Mesodermal cell (in vitro differentiated cells): Measurements from ENCODE around the gene ADGRV1.

Source experiments
- H3K27ac ChIP-seq: 2 replicates; pipeline ENCODE4 v1.7.0; 2013; ENCODE audit warnings: mild to moderate bottlenecking, low read depth, low read length, moderate library complexity; ENCODE audit not compliant: severe bottlenecking
- H3K36me3 ChIP-seq: 2 replicates; pipeline ENCODE4 v1.7.1; 2013; ENCODE audit warnings: mild to moderate bottlenecking, low read length, moderate library complexity; ENCODE audit not compliant: control insufficient read depth, insufficient read depth
- H3K4me1 ChIP-seq: one replicate; pipeline ENCODE4 v1.7.1; 2013; ENCODE audit warnings: mild to moderate bottlenecking, low read length; ENCODE audit not compliant: insufficient read depth, control insufficient read depth, poor library complexity, severe bottlenecking
- H3K4me3 ChIP-seq: 2 replicates; pipeline ENCODE4 v1.7.0; 2013; ENCODE audit warnings: low read length, control low read depth, mild to moderate bottlenecking; ENCODE audit not compliant: insufficient read depth, poor library complexity, severe bottlenecking; ENCODE audit errors: extremely low read depth
- H3K9me3 ChIP-seq: 2 replicates; pipeline ENCODE4 v1.7.1; 2013; ENCODE audit warnings: mild to moderate bottlenecking, low read length, moderate library complexity; ENCODE audit not compliant: control insufficient read depth
- WGBS, 2 experiments: methylation state at CpG; one replicate each; pipeline ENCODE4 v1.1.5; 2013; ENCODE audit warnings: missing lambda C conversion rate in 2 of 2; ENCODE audit not compliant: insufficient coverage in 2 of 2; 5-methylcytosine and 5-hydroxymethylcytosine counted together

Gene ADGRV1

GRCh38 chr5:90866915-90867731, 308.5 kb downstream of the ADGRV1 start:
- Histone ChIP-seq H3K27ac (peak overlapping the region; percentile 57), H3K36me3 (no peaks in the 10 kb centered on the region)
- 84 to 95% methylated on average over 2 of the region's 5 CpGs for WGBS, 2 experiments

GRCh38 chr5:90868799-90869198, 310.2 kb downstream of the ADGRV1 start:
- 95 to 100% methylated on average over 1 to 2 of the region's 4 CpGs for WGBS, 2 experiments
- no peak overlapping the region for H3K27ac ChIP-seq
- no peaks in the 10 kb centered on the region for H3K36me3 ChIP-seq
- no peak overlapping the region for H3K4me3 ChIP-seq
- peaks cover 31% of the 10 kb centered on the region for H3K4me1 ChIP-seq
- H3K9me3 ChIP-seq: no peaks in the 10 kb centered on the region

More at GRCh38 chr5:90866915-90867731, 308.5 kb downstream of the ADGRV1 start:
- H3K9me3 ChIP-seq: no peaks in the 10 kb centered on the region
- H3K4me1 ChIP-seq: peaks cover 31% of the 10 kb centered on the region
- no peak overlapping the region for H3K4me3 ChIP-seq

DNA sequence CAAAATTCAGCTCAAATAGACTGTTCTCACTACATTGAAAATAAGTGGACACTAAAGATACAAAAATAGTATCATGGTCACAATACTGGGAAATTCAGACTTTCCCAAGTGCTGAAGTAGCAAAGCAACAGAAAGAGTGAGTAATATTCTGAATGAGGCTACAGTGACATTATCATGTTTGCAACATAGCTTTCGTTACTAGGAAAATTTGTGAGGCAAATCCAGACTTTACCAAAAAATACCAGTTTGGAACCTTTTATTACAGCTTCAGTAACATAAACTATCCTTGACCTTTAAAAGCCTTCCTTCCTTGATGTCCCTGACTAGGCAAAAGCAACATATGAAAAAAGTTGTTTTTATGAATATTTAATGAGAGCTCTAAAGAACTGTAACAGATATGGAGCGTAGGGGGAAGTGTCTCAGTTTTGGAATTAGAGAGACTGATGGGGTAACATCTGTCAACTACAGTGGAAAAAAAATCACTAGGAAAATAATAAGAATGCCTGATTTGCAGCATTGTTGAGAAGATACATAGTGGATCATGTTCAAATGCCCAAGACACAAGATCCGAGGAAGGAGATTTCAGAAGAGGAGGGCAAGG, 312.9 kb downstream of the ADGRV1 start:
- Histone ChIP-seq H3K36me3 (no peaks in the 10 kb centered on the region), H3K4me1 (peaks cover 31% of the 10 kb centered on the region), H3K27ac (no peak overlapping the region), H3K9me3 (no peaks in the 10 kb centered on the region), H3K4me3 (no peak overlapping the region)
- 91 to 96% methylated on average over 2 to 3 of the region's 3 CpGs for WGBS, 2 experiments

DNA sequence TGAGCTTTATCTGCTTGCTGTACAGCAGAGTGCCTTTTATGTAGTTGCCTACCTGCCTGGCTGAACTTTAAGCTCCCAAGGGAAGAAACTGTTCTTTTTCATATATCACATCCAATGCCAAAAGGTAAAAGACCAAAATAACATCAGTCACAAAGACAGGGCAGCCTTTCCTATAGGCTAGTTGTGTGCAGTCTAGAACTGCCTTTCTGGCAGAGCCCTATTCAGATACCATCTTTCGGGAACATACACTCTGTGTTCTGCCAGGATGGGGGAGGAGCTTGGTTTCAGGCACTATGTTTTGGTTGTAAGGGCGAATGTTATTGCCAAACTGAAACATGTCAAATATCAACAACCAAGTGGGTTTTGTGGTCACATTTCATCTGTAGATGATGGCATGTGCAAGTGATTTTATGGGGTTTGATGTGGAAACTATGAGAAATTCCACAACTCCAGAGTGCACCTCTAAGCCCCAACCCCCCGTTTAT, 314.5 kb downstream of the ADGRV1 start:
- Histone ChIP-seq H3K27ac (no peak overlapping the region), H3K4me3 (no peak overlapping the region), H3K4me1 (peaks cover 21% of the 10 kb centered on the region), H3K36me3 (no peaks in the 10 kb centered on the region), H3K9me3 (no peaks in the 10 kb centered on the region)
- WGBS, 2 experiments: no CpG with 5 or more reads among the region's 3 CpGs

DNA sequence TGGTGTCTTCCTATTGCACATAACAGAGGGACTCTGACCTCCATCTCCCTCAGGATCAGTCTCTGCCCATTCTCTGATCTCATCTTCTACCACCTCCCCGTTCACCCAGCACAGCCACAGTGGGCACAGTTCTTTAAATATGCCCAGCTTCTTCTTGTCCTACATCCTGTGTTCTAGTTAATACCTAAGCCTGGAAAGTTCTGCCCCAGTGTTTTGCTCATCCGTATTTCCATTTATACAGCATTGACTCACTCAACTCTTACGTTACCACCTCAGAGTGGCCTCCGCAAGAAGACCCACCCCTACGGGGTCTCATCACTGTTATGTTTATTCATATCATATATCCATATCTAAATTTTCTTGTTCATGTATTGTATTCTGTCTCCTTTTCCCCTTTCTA, 315.5 kb downstream of the ADGRV1 start:
- Histone ChIP-seq H3K36me3 (no peaks in the 10 kb centered on the region), H3K4me3 (no peak overlapping the region), H3K9me3 (no peaks in the 10 kb centered on the region), H3K27ac (no peak overlapping the region), H3K4me1 (peaks cover 21% of the 10 kb centered on the region)
- 92 to 100% methylated on average over 1 of the region's 5 CpGs for whole genome bisulfite sequencing, 2 experiments

GRCh38 chr5:90875456-90875855, 316.9 kb downstream of the ADGRV1 start:
- peaks cover 20% of the 10 kb centered on the region for H3K4me1 ChIP-seq
- no peaks in the 10 kb centered on the region for H3K9me3 ChIP-seq
- H3K36me3 ChIP-seq: no peaks in the 10 kb centered on the region
- no peak overlapping the region for H3K4me3 ChIP-seq
- H3K27ac ChIP-seq: no peak overlapping the region

DNA sequence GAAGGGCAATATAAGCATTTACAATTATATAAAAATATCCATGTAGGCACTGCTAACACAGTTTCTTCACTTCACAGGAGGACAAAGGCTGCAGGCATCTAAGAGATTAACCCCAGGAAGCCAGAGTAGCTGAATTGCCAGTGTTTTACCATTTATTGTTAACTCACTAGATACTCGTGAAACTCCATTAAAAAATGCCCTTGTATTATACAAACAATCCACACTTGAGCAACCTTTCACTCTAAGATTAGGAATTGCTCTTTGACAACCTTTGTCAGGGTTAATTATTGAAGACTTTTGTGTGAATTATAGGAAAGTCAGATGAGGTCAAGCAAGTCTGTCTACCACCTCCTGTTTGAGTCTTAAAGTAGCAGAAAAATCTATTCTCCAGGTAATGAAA, 317.8 kb downstream of the ADGRV1 start:
- no peaks in the 10 kb centered on the region for H3K36me3 ChIP-seq
- H3K27ac ChIP-seq: no peak overlapping the region
- WGBS, 2 experiments: no CpG with 5 or more reads among the region's 1 CpG
- peaks cover 17% of the 10 kb centered on the region for H3K4me1 ChIP-seq
- H3K9me3 ChIP-seq: no peaks in the 10 kb centered on the region
- no peak overlapping the region for H3K4me3 ChIP-seq

DNA sequence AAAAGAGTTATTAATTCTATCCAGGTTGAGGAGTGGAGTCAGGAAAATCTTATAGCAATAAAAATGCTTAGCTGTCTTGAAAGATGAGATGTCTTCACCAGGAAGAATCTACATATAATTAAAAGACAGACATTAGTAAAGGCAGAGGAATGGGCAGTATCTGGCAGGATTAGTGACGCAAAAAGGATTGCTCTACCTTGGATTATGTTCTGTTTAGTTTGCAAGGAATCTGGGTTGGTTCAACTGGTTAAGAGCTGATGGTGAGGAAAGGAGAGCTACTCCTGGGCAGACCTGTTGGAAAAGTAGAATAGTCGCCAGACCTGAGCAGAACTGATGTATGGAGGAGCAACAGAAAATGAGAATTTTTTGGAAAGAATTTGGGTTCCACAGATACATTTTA, 318.5 kb downstream of the ADGRV1 start:
- Histone ChIP-seq H3K27ac (no peak overlapping the region), H3K9me3 (no peaks in the 10 kb centered on the region), H3K36me3 (no peaks in the 10 kb centered on the region), H3K4me1 (peaks cover 13% of the 10 kb centered on the region), H3K4me3 (no peak overlapping the region)
- WGBS, 2 experiments: 100% methylated on average over 1 to 2 of the region's 2 CpGs

DNA sequence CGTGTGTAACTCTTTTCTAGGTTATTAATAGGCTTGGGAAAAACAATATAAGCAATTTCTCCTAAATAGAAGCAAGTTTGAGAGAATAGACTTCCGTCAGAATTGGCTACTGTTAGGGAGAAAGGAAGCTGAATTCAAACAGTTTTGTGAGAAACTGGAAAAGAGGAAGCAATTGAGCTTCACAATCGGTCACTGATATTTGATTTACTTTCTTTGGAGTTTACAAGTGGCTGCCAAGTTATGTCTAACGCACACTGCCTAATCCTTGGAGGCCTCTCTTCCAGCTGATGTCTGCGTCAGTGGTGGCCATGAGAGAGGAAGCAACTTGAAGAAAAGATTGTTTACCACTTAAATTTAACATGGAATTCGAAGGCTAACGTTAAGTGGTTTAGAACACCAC, 319.5 kb downstream of the ADGRV1 start:
- H3K36me3 ChIP-seq: no peaks in the 10 kb centered on the region
- no peaks in the 10 kb centered on the region for H3K9me3 ChIP-seq
- peak overlapping the region; percentile 78 for H3K27ac ChIP-seq
- peaks cover 13% of the 10 kb centered on the region for H3K4me1 ChIP-seq
- WGBS, 2 experiments: 89 to 91% methylated on average over 4 of the region's 7 CpGs
- H3K4me3 ChIP-seq: no peak overlapping the region

DNA sequence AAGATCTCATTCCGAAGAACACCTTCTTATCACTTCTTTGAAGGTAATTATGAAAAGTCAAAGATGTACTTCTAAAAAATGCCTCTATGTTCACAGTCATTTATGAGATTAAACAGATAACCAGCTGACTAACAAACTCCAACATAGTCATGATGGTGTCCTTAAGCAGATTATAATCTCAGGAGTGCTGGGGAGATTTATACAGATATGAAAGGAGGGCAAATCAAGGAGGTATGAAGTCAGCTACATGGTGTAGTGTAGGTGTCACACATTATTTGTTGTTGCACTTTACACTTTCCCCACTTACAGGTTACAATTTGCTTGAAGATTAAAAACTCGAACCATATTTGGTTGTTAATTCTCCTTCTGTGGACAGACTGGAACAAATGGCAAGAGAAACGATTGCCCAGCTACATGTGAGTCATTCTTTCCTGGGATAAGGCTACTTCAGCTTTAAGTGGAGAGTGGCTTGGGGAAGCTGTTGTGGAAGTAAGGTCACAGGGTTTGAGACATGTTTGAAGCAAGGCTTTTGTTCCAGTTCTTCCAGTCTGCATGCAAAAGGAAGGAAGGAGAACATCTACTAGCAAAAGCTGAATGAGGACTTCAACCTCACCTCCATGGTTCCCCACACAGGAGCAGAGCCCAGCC, 320.1 kb downstream of the ADGRV1 start:
- 75% methylated on average over 2 of the region's 3 CpGs; no CpG with 5 or more reads in 1 of the 2 experiments for WGBS, 2 experiments
- peaks cover 13% of the 10 kb centered on the region for H3K4me1 ChIP-seq
- no peaks in the 10 kb centered on the region for H3K9me3 ChIP-seq
- no peak overlapping the region for H3K4me3 ChIP-seq
- H3K36me3 ChIP-seq: no peaks in the 10 kb centered on the region
- peak overlapping the region; percentile 78 for H3K27ac ChIP-seq
